Testis (tissue), 3 donors: ENCODE results near the gene SLC38A2. TPM values are rescaled to one million over a fixed set of nuclear protein-coding genes. Genes with fewer than 3 reads are reported as not detected.

Experiments
- DNase-seq: peaks from one replicate; pipeline ENCODE4 v3.0.0-alpha.2; 2019
- H3K27ac ChIP-seq, 2 donors: fragments of 200-600 bp; sonication (generic); one replicate each; pipeline ENCODE4 v1.5.1; 2019
- H3K27me3 ChIP-seq: fragments of 200-600 bp; sonication (generic); one replicate; pipeline ENCODE4 v1.5.1; 2019
- H3K36me3 ChIP-seq: fragments of 200-600 bp; sonication (generic); one replicate; pipeline ENCODE4 v1.5.1; 2017; ENCODE audit warnings: low read depth; ENCODE audit errors: missing control alignments
- H3K4me1 ChIP-seq: fragments of 200-600 bp; sonication (generic); one replicate; pipeline ENCODE4 v1.5.1; 2019
- H3K4me3 ChIP-seq, 2 donors: fragments of 200-600 bp; sonication (generic); one replicate each; pipeline ENCODE4 v1.5.1; 2017 to 2019
- H3K9me3 ChIP-seq: fragments of 200-600 bp; sonication (generic); one replicate; pipeline ENCODE4 v1.5.1; 2017
- CTCF ChIP-seq, 3 experiments: fragments of 450-650 bp in 2 of 3; fragments of 200-600 bp in 1 of 3; sonication (generic) in 1 of 3; IDR thresholded peaks; one replicate each; pipeline ENCODE4 v1.5.1; 2016 to 2019; ENCODE audit warnings: antibody characterized with exemption in 3 of 3, mild to moderate bottlenecking in 2 of 3, moderate library complexity in 1 of 3
- POLR2A ChIP-seq: fragments of 450-650 bp; IDR thresholded peaks from one replicate; pipeline ENCODE4 v1.6.1; 2017; ENCODE audit warnings: antibody characterized with exemption, mild to moderate bottlenecking, moderate library complexity
- WGBS, 2 donors: methylation state at CpG; one replicate each; pipeline ENCODE4 v1.1.5; 2018; 5-methylcytosine and 5-hydroxymethylcytosine counted together
- intact Hi-C: fragments of 100-400 bp; cut with DNase I; formaldehyde crosslinking; loops from one replicate; pipeline ENCODE4 v1.15.1; 2023; ENCODE audit warnings: low total_unique reads
- polyA plus RNA-seq: library from polyadenylated mRNA; stranded (reverse); fragments of 350-450 nt; fragmentation: Illumina TruSeq; extraction: RNeasy Lipid Tissue Mini Kit (QIAGEN cat#74804); gene quantifications from one replicate; pipeline ENCODE4 v1.2.3, GENCODE V29; 2014; ENCODE audit warnings: low read depth, low replicate concordance; ENCODE audit not compliant: insufficient read depth
- total RNA-seq, 2 donors: library from RNA; depleted of rRNA; stranded (reverse); fragments of >200 nt; gene quantifications; one replicate each; pipeline ENCODE4 v1.2.3, GENCODE V29; 2016

Gene SLC38A2
- total and polyA plus RNA-seq, 3 donors from 2014 or later = 56.4 to 220 (median 151) TPM

- no peak overlapping the region for H3K27ac ChIP-seq
- H3K4me1 ChIP-seq = no peaks in the 10 kb centered on the region
- no peak for DNase-seq
- WGBS, 2 donors = 39 to 46% methylated on average over 2 of the region's 2 CpGs
- no peaks in the 10 kb centered on the region for H3K9me3 ChIP-seq
- intact Hi-C loops = no loop called here
- no peaks in the 10 kb centered on the region for H3K36me3 ChIP-seq
- TF ChIP-seq CTCF (IDR thresholded peaks at IDR 0.05) (no peak), POLR2A (no peak)
- no peaks in the 10 kb centered on the region for H3K27me3 ChIP-seq
- no peak overlapping the region for H3K4me3 ChIP-seq
Observed at GRCh38 chr12:46413368-46413767, 40.8 kb upstream of the SLC38A2 start.

- no peaks in the 10 kb centered on the region for H3K9me3 ChIP-seq
- no peaks in the 10 kb centered on the region for H3K36me3 ChIP-seq
- no peaks in the 10 kb centered on the region for H3K27me3 ChIP-seq
- no peak for TF ChIP-seq CTCF (IDR thresholded peaks at IDR 0.05)
- TF ChIP-seq POLR2A = no peak
- H3K4me3 ChIP-seq = no peak overlapping the region
- no peak for DNase-seq
- 84 to 94% methylated on average over 4 of the region's 4 CpGs for WGBS, 2 donors
- H3K27ac ChIP-seq = no peak overlapping the region
- intact Hi-C loops = no loop called here
- no peaks in the 10 kb centered on the region for H3K4me1 ChIP-seq
Observed at GRCh38 chr12:46412857-46413256, 40.3 kb upstream of the SLC38A2 start.

GRCh38 chr12:46410495-46410894 lies 37.9 kb upstream of the SLC38A2 start:
- no peaks in the 10 kb centered on the region for H3K9me3 ChIP-seq
- no peak for DNase-seq
- no peaks in the 10 kb centered on the region for H3K36me3 ChIP-seq
- no peak overlapping the region for H3K4me3 ChIP-seq
- no peaks in the 10 kb centered on the region for H3K27me3 ChIP-seq
- TF ChIP-seq POLR2A (no peak), CTCF (IDR thresholded peaks at IDR 0.05) (no peak)
- H3K27ac ChIP-seq = no peak overlapping the region
- no peaks in the 10 kb centered on the region for H3K4me1 ChIP-seq
- WGBS, 2 donors = 53 to 67% methylated on average over 3 of the region's 3 CpGs
- intact Hi-C loops = no loop called here

- Histone ChIP-seq H3K4me3 (no peak overlapping the region), H3K36me3 (no peaks in the 10 kb centered on the region), H3K27ac (no peak overlapping the region), H3K4me1 (no peaks in the 10 kb centered on the region), H3K9me3 (no peaks in the 10 kb centered on the region), H3K27me3 (no peaks in the 10 kb centered on the region)
- 85 to 88% methylated on average over 1 of the region's 1 CpG for WGBS, 2 donors
- DNase-seq = no peak
- intact Hi-C loops = no loop called here
- TF ChIP-seq POLR2A (no peak), CTCF (IDR thresholded peaks at IDR 0.05) (no peak)
Observed at GRCh38 chr12:46409974-46410373, 37.4 kb upstream of the SLC38A2 start.

- no peaks in the 10 kb centered on the region for H3K27me3 ChIP-seq
- 49 to 52% methylated on average over 3 of the region's 3 CpGs for WGBS, 2 donors
- H3K9me3 ChIP-seq = no peaks in the 10 kb centered on the region
- no peak for DNase-seq
- H3K4me1 ChIP-seq = peaks cover 4% of the 10 kb centered on the region
- no peak overlapping the region for H3K27ac ChIP-seq
- no peaks in the 10 kb centered on the region for H3K36me3 ChIP-seq
- intact Hi-C loops = no loop called here
- H3K4me3 ChIP-seq = no peak overlapping the region
- TF ChIP-seq CTCF (IDR thresholded peaks at IDR 0.05) = no peak
- no peak for TF ChIP-seq POLR2A
Observed at GRCh38 chr12:46409342-46409741, 36.8 kb upstream of the SLC38A2 start.
